C4-2B (cell line): Measurements from ENCODE around the gene TTC12.

Source experiments
- CTCF ChIP-seq: fragments of 450-650 bp; conservative IDR thresholded peaks from 2 replicates; pipeline ENCODE4 v1.5.1; 2017; ENCODE audit warnings: mild to moderate bottlenecking
- ZFX ChIP-seq: fragments of 450-650 bp; IDR thresholded peaks from 2 replicates; pipeline ENCODE4 v1.6.1; 2017

- TF ChIP-seq CTCF (no peak), ZFX (no peak)
Observed at GRCh38 chr11:113271551-113272245, 42.7 kb upstream of the TTC12 start.
